ENCODE data around the gene NOL11.

GRCh38 chr17:67713169-67713568, 4.6 kb upstream of the NOL11 start:
- TF ChIP-seq CTCF (IDR thresholded peaks at IDR 0.05; ENCODE audit: insufficient read depth, low read length) (no peak), SPI1 (IDR thresholded peaks at IDR 0.05; ENCODE audit: borderline replicate concordance, low read depth) (no peak), REST (IDR thresholded peaks at IDR 0.05; ENCODE audit: insufficient replicate concordance, low read depth) (no peak), POLR2AphosphoS5 (IDR thresholded peaks at IDR 0.05; ENCODE audit: low read depth) (no peak), GABPA (IDR thresholded peaks at IDR 0.05; ENCODE audit: low read depth) (no peak)

Data from HL-60 (cell line).